Stimulated activated CD8-positive, alpha-beta memory T cell treated with anti-CD3 and anti-CD28 coated beads, Interleukin-12 subunit alpha, Interleukin-12 subunit beta, amount 100 ng/mL, for 1 hour (primary cell): ENCODE data around the gene ZNF277.

Experiments
- DNase-seq: peaks from one replicate; pipeline ENCODE4 v3.0.0-alpha.2; 2020; ENCODE audit warnings: low read depth

Gene ZNF277

DNA sequence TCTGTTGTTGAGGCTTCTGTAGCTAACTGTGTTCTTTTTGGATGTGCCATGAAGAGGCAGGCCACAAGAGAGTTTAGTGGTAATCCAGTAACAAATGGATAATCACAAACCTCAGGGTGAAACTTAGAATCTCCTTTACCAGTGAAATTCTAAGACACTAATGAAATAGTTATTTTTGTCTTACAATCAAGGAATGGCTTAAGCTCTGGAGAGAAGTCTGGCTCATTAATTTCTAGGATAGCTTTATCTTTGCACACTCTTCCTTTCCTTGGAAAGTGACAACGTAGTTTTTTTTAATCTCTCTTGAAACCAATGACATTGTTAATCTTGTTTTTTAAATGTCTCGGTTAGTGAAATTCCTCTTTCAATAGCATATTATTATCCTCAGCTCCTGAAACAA is 150.1 kb downstream of the ZNF277 start:
- no peak for DNase-seq

DNA sequence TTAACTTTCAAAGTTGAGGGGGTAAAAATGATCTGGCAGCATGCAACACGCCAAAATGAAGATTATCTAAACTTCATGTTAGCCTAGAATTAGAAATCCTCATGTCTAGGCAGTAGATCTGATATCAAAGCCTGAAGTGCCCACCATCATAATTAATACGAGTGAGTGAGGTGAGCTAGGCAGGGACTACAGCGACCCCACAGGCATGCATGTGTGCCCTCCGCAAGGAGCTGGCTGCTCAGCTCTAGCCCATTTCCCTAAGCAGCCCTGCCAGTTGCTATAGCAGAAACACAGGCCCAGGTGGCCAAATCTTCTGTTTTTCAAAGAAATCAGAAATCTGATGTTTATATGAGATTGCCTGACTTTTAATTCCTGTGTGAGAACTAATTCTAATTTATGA is 150.6 kb downstream of the ZNF277 start:
- no peak for DNase-seq

DNA sequence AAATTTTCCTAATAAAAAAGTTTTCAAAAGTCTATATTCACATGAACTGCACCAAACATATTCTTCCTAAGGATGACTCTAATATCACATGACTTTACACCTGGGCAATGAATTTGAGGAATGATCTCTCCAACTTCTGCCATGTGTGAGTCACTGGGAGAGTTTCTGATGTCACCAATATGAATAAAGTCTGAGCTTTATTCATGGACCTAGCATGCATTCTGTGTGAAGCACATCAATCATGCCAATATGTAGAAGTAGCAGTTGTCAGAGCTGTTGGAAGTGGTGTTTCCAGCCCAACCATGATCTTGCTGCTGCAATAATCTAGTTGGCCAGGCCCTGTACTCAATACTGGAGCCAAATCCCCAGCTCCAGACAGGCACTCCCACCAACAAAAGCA is 152.0 kb downstream of the ZNF277 start:
- no peak for DNase-seq

DNA sequence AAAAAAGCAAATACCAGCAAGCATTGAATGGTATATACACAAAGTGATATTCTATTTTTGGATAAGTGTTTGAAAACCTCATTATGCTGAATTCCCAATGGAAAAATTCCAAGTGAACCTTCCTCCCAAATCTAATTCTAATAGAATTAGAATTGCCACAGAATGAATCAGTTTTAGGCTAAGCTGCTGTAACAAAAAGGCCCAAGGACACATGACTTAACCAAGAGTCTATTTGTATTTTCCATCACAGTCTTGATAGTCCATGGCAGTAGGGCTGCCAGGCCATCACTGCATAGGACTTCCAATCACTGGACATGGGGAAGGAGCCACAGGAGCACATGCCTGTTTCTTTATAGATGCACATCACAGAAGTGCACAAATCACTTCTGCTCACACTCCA is 152.6 kb downstream of the ZNF277 start:
- no peak for DNase-seq

DNA sequence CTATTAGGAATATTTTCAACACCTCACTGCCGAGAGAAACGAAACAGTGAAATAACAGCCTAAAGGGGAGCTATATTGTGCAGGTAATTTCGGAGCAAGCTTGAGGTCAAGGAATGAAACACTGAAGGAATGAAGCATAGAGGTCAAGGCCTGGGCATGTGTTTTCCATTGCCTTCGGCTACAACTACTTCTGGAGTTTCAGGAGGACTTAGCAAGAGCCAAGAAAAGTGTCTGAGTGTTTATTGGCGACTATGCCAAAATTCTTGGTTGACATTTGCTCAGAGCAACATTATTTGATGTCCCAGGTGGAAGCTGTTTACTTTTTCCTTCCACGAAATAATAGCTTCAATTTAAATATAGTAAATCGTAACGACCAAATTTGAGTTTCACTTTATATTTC is 154.2 kb downstream of the ZNF277 start:
- DNase-seq, result no peak

DNA sequence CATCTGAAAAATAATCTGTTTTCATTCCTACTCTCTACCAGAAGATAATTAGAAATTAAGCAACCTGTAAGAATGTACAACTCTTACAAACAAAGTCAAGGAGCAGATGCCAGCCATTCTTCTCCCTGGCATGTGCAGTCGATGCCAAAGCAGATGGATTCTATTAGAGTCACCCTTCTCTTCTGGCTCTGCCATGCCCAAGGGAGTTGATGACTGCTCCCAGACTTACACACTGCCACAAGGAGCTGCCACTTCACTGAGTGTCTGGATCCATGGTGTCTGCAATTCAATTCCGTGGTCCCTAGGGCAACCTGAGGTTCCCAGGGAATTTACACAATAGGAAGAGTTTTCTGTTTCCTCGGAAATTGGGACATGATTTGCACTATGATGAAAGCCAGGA is 154.7 kb downstream of the ZNF277 start:
- no peak for DNase-seq

DNA sequence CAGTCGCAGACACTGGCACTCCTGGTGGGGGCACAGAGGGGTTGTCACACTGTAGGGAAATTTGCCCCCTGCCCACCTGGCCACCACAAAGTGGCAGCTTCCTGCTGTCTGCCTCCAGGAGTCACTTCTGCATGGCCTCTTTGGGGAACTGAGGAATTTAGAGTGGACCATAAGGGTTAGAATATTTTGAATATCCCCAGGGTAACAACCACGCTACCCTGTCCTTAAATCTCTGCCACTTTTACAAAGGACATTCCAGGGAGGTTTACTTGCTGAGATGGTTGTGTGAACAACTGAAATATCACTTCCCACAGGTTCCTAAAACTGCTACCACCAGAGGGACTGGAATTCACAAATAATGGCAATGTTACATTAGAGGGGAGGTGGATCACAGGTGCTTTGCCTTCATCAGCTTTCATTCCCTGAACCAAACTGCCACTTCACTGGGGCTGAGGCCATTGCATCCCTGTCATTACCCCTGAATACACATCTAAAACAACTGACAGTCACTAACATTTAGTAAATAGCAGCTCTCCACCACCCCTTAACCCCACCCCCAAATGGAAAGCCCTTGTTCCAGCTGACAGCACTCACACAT is 155.7 kb downstream of the ZNF277 start:
- DNase-seq, result no peak

DNA sequence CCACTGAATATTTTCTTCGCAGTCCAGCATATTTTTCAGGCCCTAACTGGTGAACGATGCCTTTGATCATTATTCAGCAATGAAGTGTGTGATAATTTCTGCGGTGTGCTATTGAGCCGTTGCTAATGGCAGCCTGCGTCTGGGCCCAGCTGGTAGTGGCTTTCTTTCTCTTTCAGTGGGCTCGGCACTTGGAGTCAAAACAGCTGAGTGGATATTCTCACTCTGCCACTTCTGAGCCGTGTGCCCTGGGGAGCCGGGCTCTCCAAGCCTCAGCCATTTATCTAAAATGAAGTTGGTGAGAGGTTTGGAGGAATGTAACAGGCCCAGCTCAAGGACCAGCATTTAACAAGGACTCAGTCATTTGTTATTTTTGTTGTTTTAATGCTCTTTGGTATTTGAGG is 156.2 kb downstream of the ZNF277 start:
- DNase-seq, result no peak

DNA sequence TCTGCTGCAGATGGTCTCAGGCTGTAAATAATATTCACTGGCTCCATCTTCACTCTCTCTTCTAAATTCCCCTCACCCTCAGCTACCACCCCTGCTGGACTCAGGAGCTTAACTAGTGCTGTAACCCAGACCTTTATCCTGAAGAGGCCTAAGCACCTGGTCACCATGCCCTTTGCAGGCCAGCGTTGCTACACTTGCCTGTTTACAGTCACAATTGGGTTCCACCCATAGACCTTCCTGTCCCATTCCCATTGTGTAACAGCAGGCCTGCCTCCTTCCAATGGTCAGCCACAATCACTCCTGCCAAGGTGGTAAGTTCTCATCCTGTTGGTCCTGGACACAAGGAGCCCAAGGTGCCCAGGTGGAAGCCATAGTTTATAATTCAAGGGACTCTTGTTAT is 157.9 kb downstream of the ZNF277 start:
- DNase-seq, result no peak

DNA sequence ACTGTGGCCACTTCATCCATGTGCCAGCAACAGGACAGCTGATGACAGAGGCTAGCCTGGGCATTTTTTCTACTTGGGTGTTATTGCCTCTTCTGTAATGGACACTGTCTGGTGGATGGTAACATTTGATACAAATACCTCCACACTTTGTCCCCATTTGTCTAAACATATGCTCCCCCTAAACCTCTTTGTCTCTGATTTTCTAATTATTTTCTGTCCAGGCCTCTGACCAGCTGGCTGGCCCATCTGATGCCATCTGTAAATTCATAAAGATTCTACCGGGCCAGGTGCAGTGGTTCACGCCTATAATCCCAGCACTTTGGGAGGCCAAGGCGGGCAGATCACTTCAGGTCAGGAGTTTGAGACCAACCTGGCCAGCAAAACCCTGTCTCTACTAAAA is 159.1 kb downstream of the ZNF277 start:
- no peak for DNase-seq

DNA sequence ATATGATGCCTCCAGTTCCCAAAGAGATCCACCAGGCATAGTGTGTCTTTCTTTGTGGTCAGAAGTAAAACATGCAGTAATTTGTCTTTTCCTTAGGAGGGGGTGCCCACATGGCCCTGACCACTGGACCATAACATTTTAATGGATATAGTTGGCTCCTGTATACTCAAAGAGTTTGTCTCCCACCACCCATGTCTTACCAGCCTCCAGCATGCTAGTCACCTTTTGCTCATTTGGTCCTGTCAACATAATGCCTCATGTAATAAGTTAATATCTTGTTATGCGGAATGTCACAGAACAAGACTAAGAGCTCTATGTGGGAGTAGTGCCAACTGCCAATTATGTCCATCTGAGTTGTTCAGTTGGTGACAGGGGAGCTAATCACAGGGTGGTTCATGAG is 160.4 kb downstream of the ZNF277 start:
- DNase-seq, result no peak

DNA sequence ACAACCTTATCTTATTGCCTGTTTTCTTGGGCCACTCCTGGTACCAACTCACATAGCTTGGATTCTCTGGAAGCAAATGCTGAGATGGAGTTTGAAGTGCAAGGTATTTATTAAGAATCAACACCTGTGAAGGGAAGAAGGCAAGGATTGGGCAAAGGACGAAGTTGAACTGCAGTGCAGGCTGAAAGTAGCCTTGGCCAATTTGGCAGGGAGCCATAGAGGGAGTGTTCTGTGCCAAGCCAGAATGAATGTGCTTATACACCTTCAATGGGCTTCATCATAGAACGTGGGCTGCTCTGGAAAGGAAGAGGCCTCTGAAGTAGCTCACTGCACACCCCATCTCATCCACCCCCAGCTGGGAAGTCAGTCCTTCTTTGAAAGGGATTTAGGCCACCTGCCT is 163.9 kb downstream of the ZNF277 start:
- DNase-seq, result no peak

DNA sequence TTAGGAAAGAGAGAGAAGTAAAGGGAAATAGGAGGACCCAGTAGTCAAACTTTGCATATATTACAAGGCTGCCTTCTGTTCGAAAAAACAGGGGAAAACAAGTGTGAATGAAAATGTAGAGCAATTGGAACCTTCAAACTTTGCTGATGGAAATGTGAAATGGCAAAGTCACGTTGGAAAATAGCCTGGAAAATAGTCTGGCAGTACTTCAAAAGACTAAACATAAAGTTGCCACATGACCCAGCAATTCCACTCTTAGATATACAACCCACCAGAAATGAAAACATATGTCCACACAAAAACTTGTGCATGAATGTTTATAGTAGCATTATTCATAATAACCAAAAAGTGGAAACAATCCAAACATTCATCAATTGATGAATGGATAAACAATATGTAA is 165.2 kb downstream of the ZNF277 start:
- DNase-seq, result no peak

DNA sequence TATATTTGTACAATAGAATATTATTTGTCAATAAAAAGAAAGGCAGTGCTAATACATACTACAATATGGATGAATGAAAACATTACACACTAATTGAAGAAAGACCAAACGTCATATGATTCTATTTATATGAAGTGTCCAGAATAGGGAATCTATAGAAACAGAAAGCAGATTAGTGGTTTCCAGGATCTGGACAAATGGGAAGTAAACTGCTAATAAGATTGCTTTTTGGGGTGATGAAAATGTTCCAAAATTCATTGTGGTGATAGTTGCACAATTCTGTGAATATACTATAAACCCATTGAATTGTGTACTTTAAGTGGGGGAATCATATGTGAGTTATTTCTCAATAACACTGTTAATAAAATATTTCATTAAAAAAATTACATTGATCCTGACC is 165.6 kb downstream of the ZNF277 start:
- DNase-seq, result no peak

DNA sequence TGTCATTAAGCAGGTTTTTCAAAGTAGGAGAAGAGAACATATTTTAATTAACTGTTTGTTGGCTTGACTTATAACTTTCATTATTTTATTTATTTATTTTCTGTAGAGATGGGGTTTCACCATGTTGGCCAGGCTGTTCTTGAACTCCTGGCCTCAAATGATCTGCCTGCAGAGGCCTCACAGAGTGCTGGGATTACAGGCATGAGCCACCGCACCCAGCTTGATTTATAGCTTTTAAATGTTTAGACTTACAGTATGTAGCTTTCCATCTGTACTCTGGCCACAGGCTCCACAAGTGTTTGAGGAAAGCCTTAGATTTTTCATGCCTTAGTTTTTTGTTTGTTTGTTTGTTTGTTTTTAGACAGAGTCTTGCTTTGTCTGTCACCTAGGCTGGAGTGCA is 171.1 kb downstream of the ZNF277 start:
- no peak for DNase-seq

DNA sequence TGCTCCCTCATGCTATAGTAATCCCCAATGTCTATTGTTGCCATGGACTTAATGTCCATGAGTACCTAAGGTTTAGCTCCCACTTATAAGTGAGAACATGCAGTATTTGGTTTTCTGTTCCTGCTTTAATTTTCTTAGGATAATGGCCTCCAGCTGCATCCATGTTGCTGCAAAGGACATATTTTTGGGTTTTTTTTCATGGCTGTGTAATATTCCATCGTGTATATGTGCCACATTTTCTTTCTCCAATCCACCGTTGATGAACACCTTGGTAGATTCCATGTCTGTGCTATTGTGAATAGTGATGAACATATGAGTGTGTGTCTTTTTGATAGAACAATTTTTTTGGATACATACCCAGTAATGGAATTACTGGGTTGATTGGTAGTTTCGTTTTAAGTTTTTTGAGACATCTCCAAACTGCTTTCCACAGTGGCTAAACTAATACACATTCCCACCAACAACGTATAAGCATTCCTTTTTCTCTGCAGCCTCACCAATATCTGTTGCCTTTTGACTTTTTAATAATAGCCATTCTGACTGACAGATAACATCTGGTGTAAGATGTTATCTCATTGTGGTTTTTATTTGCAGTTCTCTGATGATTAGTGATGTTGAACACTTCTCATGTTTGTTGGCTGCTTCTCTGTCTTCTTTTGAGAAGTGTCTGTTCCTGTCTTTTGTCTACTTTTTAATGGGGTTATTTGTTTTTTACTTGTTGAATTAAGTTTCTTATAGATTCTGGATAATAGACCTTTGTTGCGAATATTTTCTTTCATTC is 175.0 kb downstream of the ZNF277 start:
- DNase-seq, result no peak

DNA sequence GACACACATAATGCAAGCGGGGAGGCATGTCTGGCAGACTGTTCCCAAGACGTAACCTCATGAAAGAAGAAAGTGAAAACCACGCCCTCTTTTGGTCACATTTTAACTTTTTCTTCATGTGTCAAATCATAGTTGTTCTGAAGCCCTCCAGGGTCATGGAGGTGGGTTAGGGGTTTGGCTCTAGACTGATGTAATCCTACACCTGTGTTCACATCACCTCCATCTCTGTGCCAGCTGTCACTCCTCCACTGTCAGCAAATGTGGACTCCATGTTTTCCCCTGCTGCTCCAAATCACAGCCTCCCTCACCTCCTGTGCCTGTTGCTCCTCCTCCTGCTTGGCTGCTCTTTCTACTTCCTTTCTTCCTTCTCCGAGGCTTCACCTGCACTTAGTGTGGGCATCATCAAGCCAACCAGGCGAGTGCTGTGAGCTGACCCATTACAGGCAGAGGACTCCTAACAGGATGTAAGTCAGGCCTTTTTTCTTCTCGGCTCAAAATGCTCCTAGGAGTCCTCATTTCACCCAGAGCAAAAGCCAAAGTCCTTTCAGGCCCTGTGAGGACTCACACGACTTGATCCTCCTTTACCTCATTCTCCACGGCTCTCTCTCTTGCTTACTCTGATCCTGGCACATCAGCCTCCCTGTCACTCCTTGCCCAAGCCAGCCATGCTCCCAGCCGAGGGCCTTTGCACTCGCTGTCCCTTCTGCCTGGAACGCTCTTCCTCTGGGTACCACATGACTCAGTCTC is 177.3 kb downstream of the ZNF277 start:
- DNase-seq, result no peak

DNA sequence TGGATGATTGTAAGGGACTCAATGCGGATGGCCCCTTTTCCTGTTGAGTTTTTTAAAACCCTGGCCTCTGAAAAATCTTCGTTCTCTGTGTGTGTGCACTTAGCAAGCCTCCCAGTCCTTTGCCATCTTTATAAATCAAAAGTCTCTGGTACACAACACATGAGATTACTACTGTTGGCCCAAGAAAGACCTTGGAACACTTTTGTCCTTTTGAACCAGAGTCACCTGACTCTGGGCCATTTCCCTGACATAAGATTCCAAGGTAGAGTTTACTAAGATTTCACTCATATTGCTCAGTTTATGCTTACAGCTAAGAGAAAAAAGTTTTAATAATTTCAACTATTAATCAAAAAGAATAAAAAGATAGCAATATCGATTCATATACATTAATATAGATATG is 179.0 kb downstream of the ZNF277 start:
- no peak for DNase-seq

DNA sequence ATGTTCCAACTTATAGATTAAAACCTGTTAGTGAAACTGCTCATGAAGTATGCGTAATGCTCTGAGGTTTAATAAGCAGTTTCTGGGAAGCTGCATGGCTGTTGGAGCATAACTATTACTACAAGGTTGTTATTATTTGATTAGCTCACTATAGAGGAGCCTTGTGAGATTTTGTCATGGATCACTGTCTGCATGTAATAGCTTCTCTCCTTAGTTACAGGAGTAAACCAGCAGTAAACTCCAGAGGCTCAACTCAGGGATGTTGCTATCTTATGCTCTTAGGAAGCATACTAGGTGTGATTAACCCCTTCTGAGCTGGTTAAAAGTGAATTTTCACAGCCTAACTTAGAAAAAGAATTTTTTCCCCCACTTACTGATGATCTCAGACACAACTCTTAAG is 180.1 kb downstream of the ZNF277 start:
- no peak for DNase-seq

DNA sequence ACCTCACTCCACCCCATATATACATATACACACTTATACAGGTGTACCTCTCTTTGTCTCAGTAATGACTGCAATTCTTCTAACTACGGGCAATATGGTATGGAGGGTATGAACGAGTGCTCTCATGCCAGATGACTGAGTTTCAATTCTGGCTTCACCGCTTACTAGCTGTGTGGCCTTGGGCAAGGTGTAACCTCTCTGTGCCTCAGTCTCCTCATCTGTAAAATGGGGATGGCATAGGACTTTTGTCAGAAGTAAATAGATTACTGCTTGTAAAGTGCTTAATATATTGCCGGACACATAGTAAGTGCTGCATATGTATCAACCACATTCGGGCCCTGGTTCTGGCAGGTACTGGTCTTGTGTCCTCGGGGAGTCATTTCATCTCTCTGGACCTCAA is 183.7 kb downstream of the ZNF277 start:
- DNase-seq, result no peak

DNA sequence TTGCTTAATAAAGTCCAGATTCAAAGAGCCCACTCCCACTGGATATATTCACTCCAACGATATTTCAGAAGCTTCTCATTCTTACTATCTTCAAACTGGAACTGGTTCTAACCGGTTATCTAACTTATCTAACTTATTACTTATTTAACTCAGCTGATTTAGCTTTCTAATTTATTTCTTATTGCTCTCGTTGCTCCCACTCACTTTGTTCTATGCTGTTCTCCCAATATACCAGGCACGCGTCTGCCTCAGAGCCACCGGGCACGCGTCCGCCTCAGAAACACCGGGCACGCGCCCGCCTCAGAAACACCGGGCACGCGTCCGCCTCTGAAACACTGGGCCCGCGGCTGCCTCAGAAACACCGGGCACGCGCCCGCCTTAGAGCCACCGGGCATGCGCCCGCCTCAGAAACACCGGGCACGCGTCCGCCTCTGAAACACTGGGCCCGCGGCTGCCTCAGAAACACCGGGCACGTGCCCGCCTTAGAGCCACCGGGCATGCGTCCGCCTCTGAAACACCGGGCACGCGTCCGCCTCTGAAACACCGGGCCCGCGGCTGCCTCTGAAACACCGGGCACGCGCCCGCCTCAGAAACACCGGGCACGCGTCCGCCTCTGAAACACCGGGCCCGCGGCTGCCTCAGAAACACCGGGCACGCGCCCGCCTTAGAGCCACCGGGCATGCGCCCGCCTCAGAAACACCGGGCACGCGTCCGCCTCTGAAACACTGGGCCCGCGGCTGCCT is 184.8 kb downstream of the ZNF277 start:
- DNase-seq, result peak; percentile 11

DNA sequence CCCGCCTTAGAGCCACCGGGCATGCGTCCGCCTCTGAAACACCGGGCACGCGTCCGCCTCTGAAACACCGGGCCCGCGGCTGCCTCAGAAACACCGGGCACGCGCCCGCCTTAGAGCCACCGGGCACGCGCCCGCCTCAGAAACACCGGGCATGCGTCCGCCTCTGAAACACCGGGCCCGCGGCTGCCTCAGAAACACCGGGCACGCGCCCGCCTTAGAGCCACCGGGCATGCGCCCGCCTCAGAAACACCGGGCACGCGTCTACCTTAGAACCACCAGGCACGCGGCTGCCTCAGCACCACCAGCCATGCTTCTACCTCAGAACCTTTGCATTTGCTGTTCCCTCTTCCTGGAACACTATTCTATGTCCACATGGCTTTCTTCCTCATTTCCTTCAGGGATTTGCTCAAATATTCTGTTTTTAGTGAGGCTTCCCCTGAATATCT is 185.4 kb downstream of the ZNF277 start:
- DNase-seq, result peak; percentile 37
